Lung (tissue), 12 donors: ENCODE measurements around the gene ITGA1. TPM values are rescaled to one million over a fixed set of nuclear protein-coding genes. Genes with fewer than 3 reads are reported as not detected.
"Not testable (repeated sequence)": the region's sequence is repeated elsewhere in the genome, so short reads cannot be mapped to it uniquely, and the experiment has no call there.

ENCODE experiments used
- ATAC-seq: fragments of 200-7000 bp; cut with Tn5 transposase; one replicate; pipeline ENCODE4 v1.9.1; 2020; ENCODE audit warnings: moderate number of reproducible peaks; ENCODE audit not compliant: insufficient read depth, low FRiP score
- DNase-seq, 3 donors: peaks; one replicate each; pipeline ENCODE4 v3.0.0-alpha.2; 2013 to 2017
- H3K27ac ChIP-seq, 2 donors: one replicate each; pipeline ENCODE4 v1.5.1; 2013; ENCODE audit warnings: mild to moderate bottlenecking in 2 of 2, moderate library complexity in 2 of 2, control low read depth in 1 of 2, inconsistent platforms in 1 of 2, low read depth in 1 of 2, low read length in 1 of 2
- H3K27me3 ChIP-seq, 3 donors: one replicate each; pipeline ENCODE4 v1.5.1; 2013; ENCODE audit warnings: low read length in 2 of 3; ENCODE audit not compliant: control insufficient read depth in 3 of 3, insufficient read depth in 3 of 3
- H3K36me3 ChIP-seq, 4 donors: one replicate each; pipeline ENCODE4 v1.5.1; 2013; ENCODE audit warnings: low read length in 4 of 4, mild to moderate bottlenecking in 1 of 4, moderate library complexity in 1 of 4; ENCODE audit not compliant: control insufficient read depth in 4 of 4, insufficient read depth in 4 of 4
- H3K4me1 ChIP-seq, 5 donors: one replicate each; pipeline ENCODE4 v1.5.1; 2013; ENCODE audit warnings: low read length in 5 of 5, mild to moderate bottlenecking in 2 of 5, moderate library complexity in 1 of 5; ENCODE audit not compliant: control insufficient read depth in 5 of 5, insufficient read depth in 5 of 5
- H3K4me3 ChIP-seq: one replicate; pipeline ENCODE4 v1.5.1; 2013; ENCODE audit warnings: mild to moderate bottlenecking, control low read depth, moderate library complexity
- H3K9ac ChIP-seq, 2 donors: one replicate each; pipeline ENCODE4 v1.5.1; 2013; ENCODE audit warnings: low read length in 2 of 2, control low read depth in 1 of 2; ENCODE audit not compliant: insufficient read depth in 1 of 2
- H3K9me3 ChIP-seq, 4 donors: one replicate each; pipeline ENCODE4 v1.5.1; 2013; ENCODE audit warnings: low read length in 3 of 4, mild to moderate bottlenecking in 1 of 4, moderate library complexity in 1 of 4; ENCODE audit not compliant: control insufficient read depth in 4 of 4, insufficient read depth in 3 of 4
- CTCF ChIP-seq: IDR thresholded peaks from 2 replicates; pipeline ENCODE4 v1.5.1; 2012; ENCODE audit warnings: mild to moderate bottlenecking; ENCODE audit errors: control extremely low read depth, extremely low read depth
- WGBS, 2 donors: extraction: QIAGEN DNeasy Blood & Tissue Kit; methylation state at CpG; one replicate each; pipeline ENCODE4 v1.1.7; 2013; 5-methylcytosine and 5-hydroxymethylcytosine counted together
- polyA plus RNA-seq, 2 donors: library from polyadenylated mRNA; stranded (reverse); fragments of 200-250 nt; gene quantifications; one replicate each; pipeline ENCODE4 v1.2.1, GENCODE V29; 2013
- total RNA-seq, 2 donors: library from RNA; depleted of rRNA in 1 of 2; stranded (reverse); fragments of >200 nt in 1 of 2; gene quantifications; one replicate each; pipeline ENCODE4 v1.2.1, GENCODE V29; 2014 to 2021
- donor health status: control.
- donor health status: control.
- donor health status: Bipolar disorder and iron deficiency.
- donor health status: healthy.
- donor health status: DM: yes; HTN: yes; CAD: no.

The ITGA1 gene
- total and polyA plus RNA-seq, 4 donors, result 8.8 to 119 (median 47.6) TPM

GRCh38 chr5:52818360-52818759 is 30.6 kb downstream of the ITGA1 start:
- H3K9ac ChIP-seq, result no peak overlapping the region
- H3K4me1 ChIP-seq, result peaks cover 0 to 22% (median 9%) of the 10 kb centered on the region in 5 donors
- no peak overlapping the region for H3K4me3 ChIP-seq
- no peak for TF ChIP-seq CTCF
- WGBS, 2 donors, result 82 to 89% methylated on average over 1 of the region's 1 CpG
- no peaks in the 10 kb centered on the region for H3K27me3 ChIP-seq
- DNase-seq (no peak), ATAC-seq (no peak)
- no peaks in the 10 kb centered on the region for H3K36me3 ChIP-seq
- no peak overlapping the region for H3K27ac ChIP-seq
- H3K9me3 ChIP-seq, result no peaks in the 10 kb centered on the region

- not testable (repeated sequence) for DNase-seq, H3K27ac ChIP-seq, H3K9me3 ChIP-seq, H3K9ac ChIP-seq, H3K36me3 ChIP-seq, H3K27me3 ChIP-seq, H3K4me3 ChIP-seq, ATAC-seq
- peaks cover 0 to 24% (median 9%) of the 10 kb centered on the region in 5 donors for H3K4me1 ChIP-seq
- WGBS, 2 donors, result 92 to 93% methylated on average over 3 of the region's 3 CpGs
These were observed 31.1 kb downstream of the ITGA1 start for GRCh38 chr5:52818807-52819206.

- ATAC-seq, result no peak
- peak in 2 of 3 donors; percentile 73 to 84 for DNase-seq
- Histone ChIP-seq H3K4me3 (no peak overlapping the region), H3K9me3 (no peaks in the 10 kb centered on the region), H3K4me1 (peaks cover 0 to 24% (median 4%) of the 10 kb centered on the region in 5 donors), H3K27me3 (no peaks in the 10 kb centered on the region), H3K9ac (peak overlapping the region in 1 of 2 donors; percentile 53), H3K27ac (no peak overlapping the region), H3K36me3 (no peaks in the 10 kb centered on the region)
- 62 to 64% methylated on average over 1 of the region's 1 CpG for whole genome bisulfite sequencing, 2 donors
- no peak for TF ChIP-seq CTCF
These were observed 34.2 kb downstream of the ITGA1 start for GRCh38 chr5:52821901-52822300.

GRCh38 chr5:52822437-52822836 is 34.7 kb downstream of the ITGA1 start:
- 60 to 79% methylated on average over 6 of the region's 6 CpGs for WGBS, 2 donors
- Histone ChIP-seq H3K4me1 (peaks cover 0 to 22% (median 4%) of the 10 kb centered on the region in 5 donors), H3K9ac (peak overlapping the region in 1 of 2 donors; percentile 53), H3K4me3 (no peak overlapping the region), H3K27me3 (no peaks in the 10 kb centered on the region), H3K36me3 (no peaks in the 10 kb centered on the region), H3K27ac (peak overlapping the region in 1 of 2 donors; percentile 37), H3K9me3 (no peaks in the 10 kb centered on the region)
- DNase-seq (peak; percentile 82 to 93 (median 91)), ATAC-seq (peak; percentile 19)
- no peak for TF ChIP-seq CTCF
